ENCODE results near the gene SYNGR1.

- TF ChIP-seq EZH2 (IDR thresholded peaks at IDR 0.05; ENCODE audit: low read length, missing control alignments) (no peak), CTCF (conservative IDR thresholded peaks at IDR 0.05 in 1 of 2, IDR thresholded peaks at IDR 0.05 in 1 of 2; ENCODE audit: low read depth in 1 of 2, low read length in 2 of 2) (no peak)
These were observed 71.9 kb downstream of the SYNGR1 start for GRCh38 chr22:39421691-39422090.
